Right lobe of liver (tissue), 6 donors: ENCODE data around the gene TOR3A. TPM values are rescaled to one million over a fixed set of nuclear protein-coding genes. Genes with fewer than 3 reads are reported as not detected.
"Not testable (repeated sequence)": the region's sequence is repeated elsewhere in the genome, so short reads cannot be mapped to it uniquely, and the experiment has no call there.

Source experiments
- ATAC-seq, 4 donors: fragments of 200-7000 bp; cut with Tn5 transposase; one replicate each; pipeline ENCODE4 v1.9.1; 2020; ENCODE audit warnings: mild to moderate bottlenecking in 4 of 4, moderate library complexity in 4 of 4
- DNase-seq, 3 donors: peaks; one replicate each; pipeline ENCODE4 v3.0.0-alpha.2; 2020
- H3K27ac ChIP-seq, 3 donors: fragments of 200-600 bp; one replicate each; pipeline ENCODE4 v1.8.0; 2022
- H3K27me3 ChIP-seq, 2 donors: fragments of 200-600 bp; one replicate each; pipeline ENCODE4 v1.8.0; 2022
- H3K36me3 ChIP-seq, 4 donors: fragments of 200-600 bp; sonication (generic) in 1 of 4; one replicate each; pipeline versions ENCODE4 v1.5.1 to v1.8.0; 2017 to 2022; ENCODE audit warnings: control low read depth in 1 of 4
- H3K4me1 ChIP-seq, 4 donors: fragments of 200-600 bp; sonication (generic) in 1 of 4; one replicate each; pipeline versions ENCODE4 v1.5.1 to v1.8.0; 2017 to 2022; ENCODE audit warnings: control low read depth in 1 of 4
- H3K4me3 ChIP-seq, 3 donors: fragments of 200-600 bp; one replicate each; pipeline ENCODE4 v1.8.0; 2022
- H3K9me3 ChIP-seq, 4 donors: fragments of 200-600 bp; sonication (generic) in 1 of 4; one replicate each; pipeline versions ENCODE4 v1.5.1 to v1.8.0; 2017 to 2022; ENCODE audit warnings: control low read depth in 1 of 4
- POLR2A ChIP-seq: fragments of 450-650 bp; IDR thresholded peaks from one replicate; pipeline ENCODE4 v1.6.1; 2017; ENCODE audit warnings: antibody characterized with exemption, mild to moderate bottlenecking
- WGBS: methylation state at CpG from one replicate; pipeline ENCODE4 v1.1.6; 2018; ENCODE audit warnings: low coverage, low lambda C conversion rate; ENCODE audit not compliant: insufficient coverage; ENCODE audit errors: missing lambda C conversion rate; 5-methylcytosine and 5-hydroxymethylcytosine counted together
- intact Hi-C, 2 donors: fragments of 100-400 bp; cut with DNase I; formaldehyde crosslinking; loops; one replicate each; pipeline versions ENCODE4 v1.11.2 to v1.14.1; 2022
- total RNA-seq, 6 experiments: library from RNA; depleted of rRNA in 2 of 6; stranded (reverse); fragments of >200 nt in 2 of 6; fragmentation: NEBNext Ultra II Directional in 3 of 6; extraction: Animal tissue kit (Norgen Biotek cat#: 25700) in 3 of 6; gene quantifications; one replicate each; pipeline versions ENCODE4 v1.1.0 to v1.2.4, GENCODE V29; 2016 to 2023
- TF ChIP-seq, protein P1 (sequence below), 4 donors: fragments of 200-600 bp in 3 of 4; fragments of 450-650 bp in 1 of 4; IDR thresholded peaks; one replicate each; pipeline versions ENCODE4 v1.5.1 to v1.8.0; 2016 to 2022; ENCODE audit warnings: antibody characterized with exemption in 4 of 4, mild to moderate bottlenecking in 2 of 4
- donor health status: DM: no; HTN: yes; CAD: no.
- donor health status: DM: no; HTN: no; CAD: no.
- donor health status: DM: no; HTN: no; CAD: no.
- donor health status: DM: no; HTN: yes; CAD: no.
- donor health status: DM: no; HTN: yes; CAD: no.

TOR3A gene
- total RNA-seq, 6 experiments from 2014 or later = 4.7 to 52.8 (median 13.1) TPM

DNA sequence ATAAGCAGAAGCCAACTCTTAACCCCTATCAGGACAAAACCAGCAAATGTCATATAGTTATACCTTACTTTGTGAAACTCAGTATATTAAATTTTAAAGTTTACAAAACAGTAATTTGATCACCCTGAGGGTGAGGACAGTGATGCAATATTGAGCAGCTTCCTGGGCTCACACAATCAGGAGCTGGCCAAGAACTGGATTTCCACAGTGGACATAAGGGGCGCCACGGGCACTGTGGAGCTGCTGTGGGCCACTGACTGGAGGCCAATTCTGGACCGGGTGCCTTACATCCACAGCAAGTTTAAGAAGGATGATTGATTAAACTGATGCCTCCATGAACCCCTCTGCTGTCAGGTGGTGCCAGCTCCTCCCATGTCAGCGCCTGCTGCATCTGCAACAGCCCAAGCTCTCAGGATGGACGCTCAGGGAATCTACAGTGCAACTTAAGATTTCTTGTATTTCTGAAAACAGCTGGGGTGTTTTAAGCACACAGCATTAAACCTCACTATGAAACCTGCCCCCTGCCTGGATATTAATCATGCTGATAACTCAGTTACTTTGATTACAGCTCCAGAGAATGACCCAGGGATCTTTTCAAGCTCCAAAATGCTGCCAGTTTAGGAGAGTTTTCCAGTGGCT lies 55.9 kb downstream of the TOR3A start:
- WGBS = 40% methylated on average over 1 of the region's 5 CpGs
- ATAC-seq (peak; percentile 75 to 89 (median 82)), DNase-seq (no peak)
- Histone ChIP-seq H3K27me3 (no peaks in the 10 kb centered on the region), H3K4me1 (peaks cover 0 to 10% (median 5%) of the 10 kb centered on the region in 4 donors), H3K36me3 (no peaks in the 10 kb centered on the region), H3K4me3 (no peak overlapping the region), H3K27ac (no peak overlapping the region), H3K9me3 (no peaks in the 10 kb centered on the region)
- no peak for TF ChIP-seq POLR2A
- TF ChIP-seq, protein P1, sequence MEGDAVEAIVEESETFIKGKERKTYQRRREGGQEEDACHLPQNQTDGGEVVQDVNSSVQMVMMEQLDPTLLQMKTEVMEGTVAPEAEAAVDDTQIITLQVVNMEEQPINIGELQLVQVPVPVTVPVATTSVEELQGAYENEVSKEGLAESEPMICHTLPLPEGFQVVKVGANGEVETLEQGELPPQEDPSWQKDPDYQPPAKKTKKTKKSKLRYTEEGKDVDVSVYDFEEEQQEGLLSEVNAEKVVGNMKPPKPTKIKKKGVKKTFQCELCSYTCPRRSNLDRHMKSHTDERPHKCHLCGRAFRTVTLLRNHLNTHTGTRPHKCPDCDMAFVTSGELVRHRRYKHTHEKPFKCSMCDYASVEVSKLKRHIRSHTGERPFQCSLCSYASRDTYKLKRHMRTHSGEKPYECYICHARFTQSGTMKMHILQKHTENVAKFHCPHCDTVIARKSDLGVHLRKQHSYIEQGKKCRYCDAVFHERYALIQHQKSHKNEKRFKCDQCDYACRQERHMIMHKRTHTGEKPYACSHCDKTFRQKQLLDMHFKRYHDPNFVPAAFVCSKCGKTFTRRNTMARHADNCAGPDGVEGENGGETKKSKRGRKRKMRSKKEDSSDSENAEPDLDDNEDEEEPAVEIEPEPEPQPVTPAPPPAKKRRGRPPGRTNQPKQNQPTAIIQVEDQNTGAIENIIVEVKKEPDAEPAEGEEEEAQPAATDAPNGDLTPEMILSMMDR (IDR thresholded peaks at IDR 0.05) = no peak
- intact Hi-C loops = no loop called here

DNA sequence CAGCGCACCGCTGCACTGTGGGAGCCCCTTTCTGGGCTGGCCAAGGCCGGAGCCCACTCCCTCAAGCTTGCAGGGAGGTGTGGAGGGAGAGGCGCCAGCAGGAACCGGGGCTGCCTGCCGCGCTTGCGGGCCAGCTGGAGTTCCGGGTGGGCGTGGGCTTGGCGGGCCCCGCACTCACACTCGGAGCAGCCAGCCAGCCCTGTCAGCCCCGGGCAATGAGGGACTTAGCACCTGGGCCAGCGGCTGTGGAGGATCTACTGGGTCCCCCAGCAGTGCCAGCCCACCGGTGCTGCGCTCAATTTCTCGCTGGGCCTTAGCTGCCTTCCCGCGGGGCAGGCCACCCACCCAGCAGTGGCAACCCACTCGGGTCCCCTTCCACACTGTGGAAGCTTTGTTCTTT lies 56.9 kb downstream of the TOR3A start:
- H3K27ac ChIP-seq, ATAC-seq, H3K4me1 ChIP-seq, H3K4me3 ChIP-seq, H3K36me3 ChIP-seq, H3K27me3 ChIP-seq, DNase-seq, intact Hi-C loops, H3K9me3 ChIP-seq: not testable (repeated sequence)
- no CpG with 5 or more reads among the region's 21 CpGs for WGBS

- peaks cover 0 to 13% (median 5%) of the 10 kb centered on the region in 4 donors for H3K4me1 ChIP-seq
- no peak for DNase-seq
- no peaks in the 10 kb centered on the region for H3K27me3 ChIP-seq
- ATAC-seq = peak in 3 of 4 donors; percentile 39 to 65 (median 59)
- intact Hi-C loops = no loop called here
- TF ChIP-seq, protein P1 (IDR thresholded peaks at IDR 0.05) = no peak
- no peak for TF ChIP-seq POLR2A
- H3K9me3 ChIP-seq = no peaks in the 10 kb centered on the region
- no peaks in the 10 kb centered on the region for H3K36me3 ChIP-seq
- 49% methylated on average over 4 of the region's 4 CpGs for WGBS
- no peak overlapping the region for H3K4me3 ChIP-seq
- peak overlapping the region in 1 of 3 donors; percentile 47 for H3K27ac ChIP-seq
Observed at GRCh38 chr1:179141592-179142251, 59.9 kb downstream of the TOR3A start.

DNA sequence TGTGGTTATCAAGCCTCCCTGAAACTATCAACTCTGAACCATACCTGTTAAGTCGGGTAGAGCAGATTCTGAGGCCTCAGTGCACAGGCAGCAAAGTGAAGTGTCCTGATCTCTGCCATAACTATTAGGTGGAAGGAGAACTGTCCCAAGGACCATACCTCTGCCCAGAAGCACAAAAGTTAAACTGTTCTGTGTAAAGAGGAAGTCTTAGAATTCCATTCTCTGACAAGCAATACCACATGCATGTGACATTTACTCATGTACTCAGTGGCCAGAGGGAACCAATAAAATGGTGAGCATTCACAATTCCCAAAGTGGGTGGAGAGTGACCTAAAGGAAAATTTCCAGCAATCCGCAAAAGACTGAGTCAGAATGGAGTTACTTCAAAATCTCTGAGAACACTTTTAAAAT lies 61.0 kb downstream of the TOR3A start:
- Histone ChIP-seq H3K4me1 (peaks cover 0 to 4% (median 1%) of the 10 kb centered on the region in 4 donors), H3K36me3 (no peaks in the 10 kb centered on the region), H3K4me3 (no peak overlapping the region), H3K9me3 (no peaks in the 10 kb centered on the region), H3K27me3 (no peaks in the 10 kb centered on the region), H3K27ac (no peak overlapping the region)
- intact Hi-C loops = no loop called here
- 76% methylated on average over 2 of the region's 2 CpGs for WGBS
- ATAC-seq (peak; percentile 36 to 69 (median 52)), DNase-seq (no peak)
- TF ChIP-seq, protein P1 (IDR thresholded peaks at IDR 0.05) = no peak
- peak; percentile 46 for TF ChIP-seq POLR2A

GRCh38 chr1:179143322-179143721 lies 61.5 kb downstream of the TOR3A start:
- Histone ChIP-seq H3K4me3 (no peak overlapping the region), H3K4me1 (peaks cover 0 to 3% (median 0%) of the 10 kb centered on the region in 4 donors), H3K27me3 (no peaks in the 10 kb centered on the region), H3K36me3 (no peaks in the 10 kb centered on the region), H3K27ac (no peak overlapping the region), H3K9me3 (no peaks in the 10 kb centered on the region)
- DNase-seq (no peak), ATAC-seq (no peak)
- WGBS = 75% methylated on average over 3 of the region's 3 CpGs
- TF ChIP-seq POLR2A = no peak
- intact Hi-C loops = no loop called here
